ENCODE data around the gene PTPN3. TPM values are rescaled to one million over a fixed set of nuclear protein-coding genes. Genes with fewer than 3 reads are reported as not detected.
A peak's percentile ranks its signal among the peaks of the same experiment; 100 is the strongest.

The PTPN3 gene
- total RNA-seq, 2 donors from 2014 or later: 6.9 to 7.9 TPM

GRCh38 chr9:109449036-109449798 is 48.9 kb downstream of the PTPN3 start:
- Histone ChIP-seq H3K27me3 (no peaks in the 10 kb centered on the region), H3K4me3 (no peak overlapping the region), H3K9me3 (no peaks in the 10 kb centered on the region), H3K36me3 (no peaks in the 10 kb centered on the region), H3K4me1 (no peaks in the 10 kb centered on the region), H3K27ac (no peak overlapping the region)
- DNase-seq (ENCODE audit: low spot score): no peak
- no peak for TF ChIP-seq CTCF (IDR thresholded peaks at IDR 0.05)

GRCh38 chr9:109448223-109448622 is 49.9 kb downstream of the PTPN3 start:
- H3K27me3 ChIP-seq: no peaks in the 10 kb centered on the region
- no peak overlapping the region for H3K4me3 ChIP-seq
- TF ChIP-seq CTCF (IDR thresholded peaks at IDR 0.05): no peak
- no peak for DNase-seq (ENCODE audit: low spot score)
- H3K27ac ChIP-seq: no peak overlapping the region
- H3K4me1 ChIP-seq: no peaks in the 10 kb centered on the region
- H3K36me3 ChIP-seq: no peaks in the 10 kb centered on the region
- H3K9me3 ChIP-seq: no peaks in the 10 kb centered on the region

- H3K27me3 ChIP-seq: no peaks in the 10 kb centered on the region
- H3K36me3 ChIP-seq: no peaks in the 10 kb centered on the region
- no peak for DNase-seq (ENCODE audit: low spot score)
- no peak overlapping the region for H3K27ac ChIP-seq
- no peak for TF ChIP-seq CTCF (IDR thresholded peaks at IDR 0.05)
- H3K9me3 ChIP-seq: no peaks in the 10 kb centered on the region
- H3K4me3 ChIP-seq: no peak overlapping the region
- no peaks in the 10 kb centered on the region for H3K4me1 ChIP-seq
Measured at GRCh38 chr9:109447329-109448076, 50.6 kb downstream of the PTPN3 start.

GRCh38 chr9:109444771-109445320 is 53.3 kb downstream of the PTPN3 start:
- H3K27me3 ChIP-seq: no peaks in the 10 kb centered on the region
- no peak overlapping the region for H3K4me3 ChIP-seq
- peaks cover 0 to 12% of the 10 kb centered on the region in 2 donors for H3K4me1 ChIP-seq
- H3K9me3 ChIP-seq: no peaks in the 10 kb centered on the region
- no peaks in the 10 kb centered on the region for H3K36me3 ChIP-seq
- no peak for DNase-seq (ENCODE audit: low spot score)
- no peak overlapping the region for H3K27ac ChIP-seq
- no peak for TF ChIP-seq CTCF (IDR thresholded peaks at IDR 0.05)

- no peak overlapping the region for H3K27ac ChIP-seq
- H3K4me1 ChIP-seq: peaks cover under 1 to 12% of the 10 kb centered on the region in 2 donors
- no peaks in the 10 kb centered on the region for H3K27me3 ChIP-seq
- no peak for TF ChIP-seq CTCF (IDR thresholded peaks at IDR 0.05)
- no peaks in the 10 kb centered on the region for H3K9me3 ChIP-seq
- H3K4me3 ChIP-seq: no peak overlapping the region
- no peaks in the 10 kb centered on the region for H3K36me3 ChIP-seq
- DNase-seq (ENCODE audit: low spot score): peak; percentile 9
Measured at GRCh38 chr9:109442716-109443115, 55.4 kb downstream of the PTPN3 start.
